NCI-H2107 treated with DMSO at 0.1 percent for 48 hours (cell line): ENCODE results near the gene PRELP.
A peak's percentile ranks its signal among the peaks of the same experiment; 100 is the strongest.
"Not testable (repeated sequence)": the region's sequence is repeated elsewhere in the genome, so short reads cannot be mapped to it uniquely, and the experiment has no call there.

Source experiments
- DNase-seq: peaks from one replicate; lab custom pipeline; 2025; ENCODE audit not compliant: unreplicated experiment; lab: John Stamatoyannopoulos, UW

The PRELP gene

DNA sequence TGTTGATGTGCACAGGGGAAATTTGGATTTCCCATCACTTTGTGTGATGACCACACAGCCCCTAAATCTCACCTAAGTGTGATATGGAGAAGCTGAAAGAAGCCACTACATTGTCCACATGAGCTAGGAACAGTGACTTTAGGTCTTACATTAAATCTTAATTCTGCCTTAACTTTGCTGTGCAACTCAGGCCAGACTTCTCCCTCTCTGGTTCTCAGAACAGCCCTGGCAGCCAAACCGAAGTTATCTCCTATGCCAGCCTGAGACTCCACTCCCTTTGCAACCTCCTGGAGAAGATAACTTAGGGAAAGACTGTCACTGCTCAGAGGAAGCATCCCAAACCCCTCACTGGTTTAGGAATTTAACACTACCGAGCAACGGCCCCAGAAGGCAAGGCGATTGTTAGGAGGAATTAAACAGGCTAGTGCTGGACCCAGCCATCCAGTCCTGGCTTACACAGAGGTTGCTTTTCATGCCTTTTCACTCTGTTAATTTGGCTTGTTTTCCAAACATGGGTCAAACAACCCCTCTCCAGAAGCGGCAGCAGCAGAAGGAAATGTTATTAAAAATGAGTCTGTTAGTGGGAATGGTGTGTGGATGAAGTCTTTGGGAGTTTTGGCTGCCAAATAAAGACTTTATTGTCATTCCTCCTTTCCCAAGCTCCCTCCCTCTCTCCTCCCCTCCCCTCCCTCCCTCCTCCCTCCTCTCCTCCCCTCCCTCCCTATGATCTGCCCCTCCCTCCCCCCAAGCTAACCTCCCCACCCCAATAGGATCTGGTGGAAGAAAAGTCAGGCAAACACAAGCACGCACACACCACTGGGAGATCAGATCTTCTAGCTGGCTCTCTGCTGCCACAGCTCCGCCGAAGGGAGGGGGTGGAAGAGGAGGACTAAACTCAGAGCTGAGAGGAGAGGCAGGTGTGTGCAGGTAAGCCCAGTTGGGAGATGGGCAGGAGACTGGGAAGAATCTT lies at the start of gene PRELP:
Gene PRELP (plus strand): TSS at position 795 of the 970 bp plus-strand sequence. CDS start 7,379 bp downstream, outside the sequence.
- peak; percentile 89 for DNase-seq

DNA sequence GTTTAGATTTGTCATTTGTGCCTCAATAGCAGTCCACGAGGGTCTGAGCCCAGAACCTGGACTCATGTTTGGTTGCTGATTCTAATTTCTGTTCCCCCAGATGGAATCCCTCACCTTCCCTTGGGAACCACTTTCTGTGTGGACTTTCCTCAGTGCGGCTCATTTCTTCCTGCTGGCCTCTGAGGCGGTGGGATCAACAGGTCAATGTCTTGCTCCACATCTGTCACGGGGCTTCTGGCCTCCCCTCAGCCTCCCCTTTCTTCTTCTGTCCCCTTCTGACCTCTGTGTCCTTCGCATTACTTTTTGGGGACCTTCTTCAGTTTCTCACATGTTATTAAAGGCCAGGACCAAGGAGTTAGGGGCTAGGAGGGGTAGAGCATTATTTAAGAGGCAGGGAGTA lies 49.2 kb upstream of the PRELP start:
- no peak for DNase-seq

DNA sequence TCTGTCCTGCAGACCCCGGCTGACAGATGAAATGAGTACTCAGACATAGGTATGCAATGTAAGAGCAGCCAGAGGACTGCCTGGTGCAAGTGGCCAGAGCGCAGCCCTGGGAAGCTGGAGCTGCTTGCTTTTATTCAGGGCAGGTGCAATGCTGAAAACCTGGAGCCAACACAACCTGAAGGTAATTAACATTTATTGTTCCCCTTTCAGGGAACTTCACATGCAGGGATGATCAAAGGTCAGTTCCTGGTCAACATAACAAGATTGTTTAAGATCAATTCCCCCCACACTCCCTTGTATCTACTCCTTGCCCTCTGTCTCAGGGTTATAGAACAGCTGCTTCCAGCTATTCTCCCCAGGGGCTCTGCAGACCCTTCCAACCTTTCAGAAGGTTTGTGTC lies 48.7 kb upstream of the PRELP start:
- DNase-seq: no peak

DNA sequence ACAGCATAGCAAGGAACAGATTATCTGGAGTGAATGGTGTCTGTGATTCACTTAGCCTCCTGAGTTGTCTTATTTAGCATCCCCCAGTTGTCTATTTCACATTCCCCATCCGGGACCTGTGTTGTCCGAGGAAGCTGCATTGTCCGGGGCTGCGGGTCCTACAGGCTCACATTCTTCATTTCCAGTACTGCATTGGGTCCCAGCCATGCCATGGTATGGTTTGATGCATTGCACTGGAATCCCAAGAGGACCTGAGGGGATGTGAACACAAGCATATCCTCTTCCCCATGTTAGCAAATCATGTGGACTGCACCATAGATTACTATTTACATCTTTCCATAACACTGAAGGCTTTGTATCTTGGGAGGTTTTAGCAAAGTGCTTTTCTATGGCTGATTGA lies 48.2 kb upstream of the PRELP start:
- DNase-seq: no peak

DNA sequence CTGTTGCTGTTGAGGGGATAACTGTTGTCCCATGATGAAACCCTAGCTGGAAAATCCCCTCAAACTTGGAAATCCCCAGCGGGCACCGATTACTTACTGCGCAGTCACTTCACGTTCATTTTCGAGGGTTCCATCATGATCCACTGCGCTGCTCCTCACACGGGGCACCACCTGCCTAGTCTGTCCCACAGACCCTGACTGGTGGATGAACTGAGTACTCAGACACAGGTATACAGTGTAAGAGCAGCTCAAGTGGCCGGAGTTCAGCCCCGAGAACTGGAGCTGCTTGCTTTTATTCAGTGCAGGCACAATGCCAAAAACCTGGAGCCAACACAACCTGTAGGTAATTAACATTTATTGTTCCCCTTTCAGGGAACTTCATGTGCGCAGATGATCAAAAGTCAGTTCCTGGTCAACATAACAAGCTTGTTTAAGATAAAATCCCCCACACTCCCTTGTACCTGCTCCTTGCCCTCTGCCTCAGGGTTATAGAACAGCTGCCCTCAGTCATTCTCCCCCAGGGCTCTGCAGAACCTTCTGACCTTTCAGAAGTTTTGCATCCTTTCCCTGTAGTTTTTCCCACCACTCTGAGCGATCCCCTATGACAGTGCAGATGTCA lies 46.5 kb upstream of the PRELP start:
- DNase-seq: peak; percentile 86

DNA sequence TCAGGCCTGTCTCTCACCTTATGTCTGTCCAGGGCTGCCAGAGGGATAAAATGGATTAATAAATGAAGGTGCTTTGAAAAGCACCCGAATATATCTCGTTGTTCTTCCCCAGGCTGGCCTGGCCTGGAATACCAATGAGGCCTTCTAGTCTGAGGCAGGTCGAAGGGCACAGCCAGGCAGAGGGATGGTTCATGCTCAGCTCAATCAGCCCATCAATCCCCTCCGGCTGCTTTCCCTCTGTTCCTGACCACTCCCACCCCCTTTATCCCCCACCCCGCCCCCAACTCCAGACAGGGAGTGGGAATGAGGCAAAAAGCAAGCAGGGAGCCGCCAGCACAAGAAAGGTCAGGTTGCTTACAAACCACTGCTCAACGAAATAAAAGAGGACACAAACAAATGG lies 40.0 kb upstream of the PRELP start:
- no peak for DNase-seq

DNA sequence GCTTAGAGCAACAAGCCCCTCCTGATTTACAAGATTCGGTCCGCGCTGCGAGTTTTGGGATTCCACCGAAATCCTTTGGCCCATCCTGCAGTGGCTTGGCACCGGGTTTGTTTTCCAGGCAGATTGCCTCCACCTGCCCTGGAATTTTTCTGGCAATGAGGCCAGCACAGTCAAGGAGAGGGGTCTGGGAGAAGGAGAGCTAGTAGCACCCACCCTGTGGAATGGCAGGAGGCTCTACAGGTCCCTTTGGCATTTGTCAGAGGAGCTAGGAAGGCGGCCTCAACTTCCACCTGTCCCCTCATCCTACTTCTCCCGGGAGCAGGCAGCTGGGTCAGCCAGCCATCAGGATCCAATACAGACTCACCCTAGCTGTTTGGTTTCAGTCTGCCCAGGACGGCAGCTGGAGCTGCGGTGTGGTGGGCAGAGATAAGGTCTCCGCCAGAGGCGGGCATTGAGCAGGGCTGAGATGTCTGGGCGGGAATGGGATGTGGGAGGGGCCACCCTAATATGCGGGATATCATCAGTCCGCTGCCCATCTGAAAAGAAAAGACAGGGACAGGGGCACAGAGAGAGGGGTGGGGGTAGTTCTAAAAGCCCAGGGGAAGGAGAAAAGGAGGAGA lies 37.8 kb upstream of the PRELP start:
- no peak for DNase-seq

DNA sequence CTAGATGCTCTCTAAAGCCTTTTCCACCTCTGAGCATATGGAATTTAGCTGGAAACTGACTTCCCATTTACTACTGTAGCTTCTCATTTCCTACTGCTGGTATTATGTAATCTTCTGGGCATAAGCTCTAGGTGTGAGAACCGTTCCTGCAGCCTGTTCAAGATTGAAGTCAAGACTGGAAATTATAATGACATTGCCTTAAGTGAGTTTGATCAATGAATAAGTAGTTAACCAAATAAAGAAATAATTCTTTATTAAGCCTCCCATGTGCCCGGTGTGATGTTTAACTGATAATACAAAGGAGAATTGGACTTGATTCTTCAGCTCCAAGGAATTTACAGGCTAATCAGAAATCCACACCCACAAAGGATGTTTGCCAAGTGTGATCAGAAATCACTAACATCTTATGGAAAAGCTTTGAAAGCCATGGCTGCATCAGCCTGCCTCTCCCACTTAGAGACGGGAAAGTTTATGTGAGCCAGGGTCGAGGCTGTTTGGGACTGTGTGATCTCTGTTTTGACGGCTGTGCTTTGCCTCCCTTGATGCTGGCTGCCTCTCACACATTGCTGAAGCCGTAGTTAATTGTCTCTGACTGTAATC lies 36.4 kb upstream of the PRELP start:
- no peak for DNase-seq

DNA sequence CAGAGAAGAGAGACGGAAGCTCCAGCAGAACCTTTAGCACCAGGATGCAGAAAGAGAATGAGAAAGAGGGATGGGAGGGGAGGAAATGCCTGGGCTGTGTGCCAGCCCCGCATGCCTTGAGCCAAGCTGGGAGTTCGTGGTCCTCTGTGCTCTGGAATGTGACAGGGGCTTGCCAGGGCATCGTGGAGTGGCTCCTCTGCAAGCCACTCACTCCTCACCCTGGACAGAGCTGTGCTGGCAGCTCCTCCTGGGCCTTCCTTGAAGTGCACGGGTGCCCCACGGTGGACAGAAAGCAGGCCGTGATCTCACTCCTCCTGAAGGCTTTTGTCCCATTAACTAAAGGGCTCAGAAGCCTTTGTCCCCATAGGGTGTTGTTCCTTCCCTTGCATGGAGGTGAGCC lies 34.8 kb upstream of the PRELP start:
- DNase-seq: no peak

DNA sequence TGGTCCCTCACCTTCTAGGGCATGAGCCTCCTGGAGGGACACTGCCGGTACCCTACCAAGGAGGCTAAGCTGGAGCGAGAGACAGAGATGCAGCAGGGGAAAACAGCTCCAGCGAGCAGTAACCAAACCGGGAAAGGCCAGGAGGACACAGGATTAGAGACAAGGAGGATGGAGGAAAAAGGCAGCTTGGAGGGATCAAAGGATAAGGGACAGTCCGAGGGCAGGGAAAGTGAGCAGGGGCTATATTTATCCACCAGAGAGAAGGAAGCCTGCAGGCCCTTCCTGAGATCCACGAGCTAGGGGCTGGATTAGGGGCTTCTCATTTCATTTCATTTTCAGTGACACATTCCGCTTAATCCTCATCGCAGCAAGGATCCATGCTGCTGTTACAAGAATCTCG lies 33.8 kb upstream of the PRELP start:
- no peak for DNase-seq

DNA sequence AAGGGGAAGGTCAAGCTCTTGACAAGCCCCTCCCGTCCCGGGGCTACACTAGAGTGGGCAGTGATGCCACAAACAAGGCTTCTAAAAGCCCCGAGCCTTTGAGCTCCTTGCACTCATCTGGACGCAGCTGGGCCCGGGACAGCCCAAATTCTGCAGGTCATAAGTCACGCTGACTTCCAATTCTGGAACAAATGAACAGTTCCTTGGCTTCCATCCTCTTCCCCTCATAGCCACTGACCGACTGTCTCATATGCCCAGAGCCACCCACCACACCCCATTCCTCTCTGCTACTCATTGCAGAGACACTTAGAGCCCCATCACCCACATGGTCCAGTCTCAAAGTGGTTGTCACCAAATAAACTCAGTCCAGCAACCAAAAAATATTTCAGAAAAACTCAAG lies 32.8 kb upstream of the PRELP start:
- no peak for DNase-seq

DNA sequence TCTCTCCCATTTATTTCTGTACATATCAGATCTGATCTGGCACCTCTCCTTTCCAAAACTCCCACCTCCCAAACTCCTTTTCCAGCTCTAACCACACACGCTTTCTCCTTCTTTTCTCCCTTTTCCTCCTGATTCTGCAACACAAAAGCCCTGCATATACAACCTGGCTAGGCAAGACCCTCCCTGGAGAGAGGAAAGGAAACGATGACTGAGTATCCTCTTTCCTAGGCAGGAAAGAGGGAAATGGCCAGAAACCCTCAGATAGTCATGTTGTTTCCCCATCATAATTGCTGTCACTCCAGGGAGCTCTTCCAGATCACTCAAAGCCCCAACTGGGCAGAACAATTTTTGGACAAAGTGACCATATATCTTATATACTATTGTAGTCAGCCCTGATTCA lies 32.3 kb upstream of the PRELP start:
- DNase-seq: no peak

DNA sequence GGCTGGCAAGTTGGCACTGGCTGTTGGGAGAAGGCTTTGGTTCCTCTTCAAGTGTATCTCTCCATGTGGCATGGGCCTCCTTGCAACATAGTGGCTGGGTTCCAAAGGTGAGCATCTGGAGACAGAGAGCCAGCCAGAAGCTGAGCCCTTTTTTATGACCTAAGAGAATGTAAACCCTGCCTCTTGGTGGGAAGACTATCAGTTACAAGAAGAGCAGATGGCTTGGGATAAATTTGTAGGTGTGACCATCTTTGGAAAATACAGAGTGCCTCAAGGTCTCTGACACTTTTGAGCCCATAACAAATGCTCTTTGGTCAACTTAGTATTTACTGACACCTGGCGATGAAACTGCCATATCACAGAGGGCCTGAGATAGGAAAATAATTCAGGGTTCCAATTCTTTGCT lies 31.4 kb upstream of the PRELP start:
- no peak for DNase-seq

DNA sequence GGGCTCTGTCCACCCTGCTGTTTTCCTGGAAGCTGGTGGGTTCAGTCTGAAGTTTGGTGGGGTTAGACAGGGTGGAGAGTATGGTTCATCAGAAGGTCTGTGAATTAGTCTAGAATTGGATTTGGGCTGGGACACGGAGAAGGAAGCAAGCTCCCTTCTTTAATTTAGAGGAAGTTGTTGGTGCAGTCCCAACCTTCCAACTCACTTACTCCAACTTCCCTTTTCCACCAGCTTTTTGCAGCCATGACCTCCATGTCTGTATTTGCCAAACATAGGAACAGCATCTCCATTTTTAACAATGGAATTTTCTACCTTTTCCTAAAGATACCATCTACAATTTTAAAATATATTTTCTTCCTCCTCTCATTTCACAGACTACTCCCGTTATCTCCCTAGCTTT lies 28.5 kb upstream of the PRELP start:
- DNase-seq: no peak

DNA sequence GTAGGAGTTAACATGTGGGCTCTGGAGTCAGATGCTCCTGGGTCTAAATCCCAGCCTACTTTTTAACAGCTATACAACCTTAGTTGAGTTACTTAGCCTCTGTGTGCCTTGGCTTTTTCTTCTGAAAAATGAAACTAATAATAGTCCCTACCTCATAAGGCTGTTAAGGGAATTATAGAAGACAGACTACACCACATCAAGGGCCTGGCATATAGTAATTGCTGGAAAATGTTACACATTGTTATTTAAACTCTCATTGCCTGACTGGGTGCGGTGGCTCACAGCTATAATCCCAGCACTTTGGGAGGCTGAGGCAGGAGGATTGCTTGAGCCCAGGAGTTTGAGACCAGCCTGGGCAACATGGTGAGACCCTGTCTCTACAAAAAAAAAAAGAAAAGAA lies 28.0 kb upstream of the PRELP start:
- DNase-seq: not testable (repeated sequence)

DNA sequence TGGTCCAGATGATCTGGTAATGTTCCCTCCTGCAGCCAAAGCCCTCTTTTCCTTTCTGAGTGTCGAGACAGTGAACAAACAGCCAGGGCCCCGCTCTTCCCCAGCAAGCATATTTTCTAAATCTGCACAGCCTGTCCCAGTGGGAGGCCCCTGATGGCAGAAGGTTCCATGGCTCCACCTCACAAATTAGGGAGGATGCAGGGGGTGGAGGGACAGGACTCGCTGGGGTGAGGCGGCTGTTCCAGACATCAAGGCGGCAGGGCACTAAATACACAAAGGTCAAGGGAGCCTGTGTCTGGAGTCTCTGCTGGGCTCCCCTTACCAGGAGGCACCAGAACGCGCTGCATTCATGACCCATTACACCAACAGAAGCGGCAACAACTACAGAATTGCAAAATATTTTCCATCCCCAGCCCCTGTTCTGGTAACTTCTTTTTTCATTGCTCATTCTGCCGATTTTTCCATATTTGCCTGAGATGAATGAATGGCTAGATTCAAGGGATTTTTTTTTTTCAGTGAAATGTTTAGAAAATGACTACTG lies 27.0 kb upstream of the PRELP start:
- DNase-seq: no peak

DNA sequence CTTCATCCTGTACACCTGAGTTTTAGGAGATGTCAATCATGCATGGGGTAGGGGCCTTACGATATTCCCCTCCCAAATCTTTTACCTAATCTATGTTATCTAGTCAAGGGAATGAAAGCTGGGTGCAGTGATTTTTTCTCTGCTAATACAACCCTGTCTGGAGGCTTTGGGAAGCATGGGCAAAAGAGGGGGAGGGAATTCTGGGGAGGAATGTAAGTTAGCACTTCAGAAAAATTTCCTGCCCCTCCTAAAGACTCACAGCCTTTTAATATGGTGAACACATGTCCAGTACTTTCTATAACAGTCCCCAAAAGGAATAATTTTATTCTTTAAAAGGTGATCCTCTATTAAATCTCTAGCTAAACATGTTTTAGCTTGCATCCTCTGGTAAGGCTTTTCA lies 25.6 kb upstream of the PRELP start:
- no peak for DNase-seq

DNA sequence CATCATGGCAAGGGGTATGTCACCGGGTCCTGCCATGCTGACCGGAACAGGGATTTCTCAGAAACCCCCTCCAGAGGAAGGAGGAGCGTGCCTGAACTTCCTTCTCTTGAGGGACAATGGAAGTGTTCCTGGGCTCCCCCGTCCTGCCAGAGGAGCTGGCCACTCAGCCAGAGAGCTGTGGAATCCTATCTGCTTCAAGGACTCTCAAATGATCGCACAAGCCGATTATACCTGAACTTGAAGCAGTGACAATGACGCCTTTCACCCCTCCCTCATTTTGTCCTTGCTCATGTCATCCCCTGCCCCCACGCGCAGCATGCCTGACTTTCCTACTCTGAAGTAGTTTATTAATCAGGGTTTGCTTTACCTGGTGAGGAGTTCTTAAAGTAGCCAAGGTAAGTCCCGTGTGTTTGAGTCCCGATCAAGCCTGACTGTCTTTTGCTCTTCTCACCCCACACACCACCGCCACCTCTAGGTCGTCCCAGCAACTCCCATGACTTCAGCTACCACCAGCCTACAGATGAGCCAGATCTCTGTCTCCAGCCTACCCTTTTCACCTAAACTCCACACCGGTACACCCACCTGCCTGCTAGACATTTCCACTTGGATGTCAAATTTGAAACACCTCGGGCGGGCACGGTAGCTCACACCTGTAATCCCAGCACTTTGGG lies 25.0 kb upstream of the PRELP start:
- no peak for DNase-seq

DNA sequence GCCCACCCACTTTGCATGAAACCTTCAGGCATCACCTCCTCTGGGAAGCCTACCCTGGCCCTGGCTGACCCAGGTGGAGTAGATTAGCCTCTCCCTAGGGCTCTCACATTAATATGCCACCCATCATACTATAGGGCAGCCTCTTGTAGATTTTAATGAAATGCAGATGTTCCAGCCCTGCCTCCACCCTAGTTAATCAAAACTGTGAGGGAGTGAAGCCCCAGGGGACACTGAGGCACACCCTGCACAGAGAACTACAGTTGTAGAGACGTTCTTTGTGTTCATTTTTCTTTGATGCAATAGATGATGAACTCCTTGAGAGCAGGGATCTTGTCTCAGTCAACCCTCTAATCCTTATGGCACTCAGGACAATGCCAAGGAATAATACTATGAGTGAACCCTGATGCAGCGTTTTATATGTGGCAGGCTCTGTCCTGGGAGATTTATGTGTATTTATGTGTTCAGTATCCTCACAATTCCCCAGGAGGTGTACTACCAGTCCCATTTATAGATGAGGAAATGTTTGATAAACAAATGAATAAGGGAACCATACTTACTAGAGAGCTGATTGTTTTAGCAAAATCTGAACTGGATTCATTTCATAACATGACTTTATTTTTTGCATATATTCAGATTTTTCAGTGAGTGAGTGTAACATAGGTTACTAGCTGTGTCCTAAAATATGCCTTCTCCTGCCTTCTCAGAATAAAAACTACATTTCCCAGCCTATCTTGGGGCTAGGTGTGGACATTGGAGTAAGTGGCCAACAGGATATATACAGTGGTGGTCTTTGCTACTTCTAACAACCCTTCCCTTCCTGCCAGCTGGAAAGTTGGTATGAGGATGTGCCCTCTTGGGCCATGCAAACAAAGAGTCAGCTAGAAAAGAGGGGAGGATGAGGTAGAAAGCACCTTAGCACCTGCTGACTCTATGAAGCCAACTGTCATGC lies 23.5 kb upstream of the PRELP start:
- DNase-seq: no peak

DNA sequence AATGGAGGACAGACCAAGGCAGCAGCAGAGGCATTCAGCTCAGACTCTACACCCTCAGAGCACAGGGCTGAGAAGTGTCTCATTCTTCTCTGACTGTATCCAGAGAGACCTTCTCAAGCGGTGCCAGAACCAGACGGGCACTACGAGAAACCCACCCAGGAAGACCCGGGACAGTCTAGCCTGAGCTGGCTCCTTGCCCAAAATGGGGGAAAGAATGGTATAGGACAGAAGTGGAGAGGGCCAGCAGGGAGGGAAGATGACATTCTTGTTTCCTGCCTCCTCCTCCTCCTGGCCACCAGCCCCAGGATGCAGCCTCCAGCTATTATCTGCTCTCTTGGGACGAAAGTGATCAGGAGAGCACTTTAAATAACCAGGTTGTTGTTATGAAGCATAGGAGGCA lies 22.6 kb upstream of the PRELP start:
- DNase-seq: peak; percentile 49
